Vagina (tissue), 2 donors: ENCODE data around the gene WNT2. TPM values are rescaled to one million over a fixed set of nuclear protein-coding genes. Genes with fewer than 3 reads are reported as not detected.

Source experiments
- DNase-seq, 2 donors: peaks; one replicate each; pipeline ENCODE4 v3.0.0-alpha.2; 2017; ENCODE audit errors: extremely low spot score in 2 of 2
- H3K27ac ChIP-seq: fragments of 200-600 bp; sonication (generic); one replicate; pipeline ENCODE4 v1.5.1; 2019
- H3K27me3 ChIP-seq: fragments of 200-600 bp; sonication (generic); one replicate; pipeline ENCODE4 v1.5.1; 2019
- H3K36me3 ChIP-seq, 2 donors: fragments of 200-600 bp; sonication (generic); one replicate each; pipeline ENCODE4 v1.5.1; 2017 to 2019
- H3K4me1 ChIP-seq: fragments of 200-600 bp; sonication (generic); one replicate; pipeline ENCODE4 v1.5.1; 2019
- H3K4me3 ChIP-seq, 2 donors: fragments of 200-600 bp; sonication (generic); 1 replicate in 1 of 2; 2 replicates in 1 of 2; pipeline ENCODE4 v1.5.1; 2016 to 2019
- H3K9me3 ChIP-seq: fragments of 200-600 bp; sonication (generic); one replicate; pipeline ENCODE4 v1.5.1; 2019
- POLR2A ChIP-seq, 2 donors: fragments of 450-650 bp; IDR thresholded peaks; one replicate each; pipeline ENCODE4 v1.6.1; 2017; ENCODE audit warnings: antibody characterized with exemption in 2 of 2, mild to moderate bottlenecking in 2 of 2, moderate library complexity in 2 of 2
- POLR2AphosphoS5 ChIP-seq, 2 donors: sonication (generic); formaldehyde crosslinking; IDR thresholded peaks; one replicate each; pipeline ENCODE4 v1.9.0; 2017; ENCODE audit warnings: antibody characterized with exemption in 2 of 2, mild to moderate bottlenecking in 2 of 2, low read depth in 1 of 2; ENCODE audit not compliant: insufficient read depth in 1 of 2
- intact Hi-C: fragments of 100-400 bp; cut with DNase I; formaldehyde crosslinking; loops from one replicate; pipeline ENCODE4 v1.15.1; 2023
- total RNA-seq: library from RNA; depleted of rRNA; stranded (reverse); fragments of >200 nt; gene quantifications from one replicate; pipeline ENCODE4 v1.2.3, GENCODE V29; 2016
- TF ChIP-seq, protein P1 (sequence below), 3 experiments: fragments of 450-650 bp in 2 of 3; fragments of 200-600 bp in 1 of 3; sonication (generic) in 1 of 3; IDR thresholded peaks; one replicate each; pipeline ENCODE4 v1.5.1; 2017 to 2019; ENCODE audit warnings: antibody characterized with exemption in 3 of 3, mild to moderate bottlenecking in 2 of 3, moderate library complexity in 2 of 3

Gene WNT2
- total RNA-seq, 1 donor from 2014 or later, result not detected

DNA sequence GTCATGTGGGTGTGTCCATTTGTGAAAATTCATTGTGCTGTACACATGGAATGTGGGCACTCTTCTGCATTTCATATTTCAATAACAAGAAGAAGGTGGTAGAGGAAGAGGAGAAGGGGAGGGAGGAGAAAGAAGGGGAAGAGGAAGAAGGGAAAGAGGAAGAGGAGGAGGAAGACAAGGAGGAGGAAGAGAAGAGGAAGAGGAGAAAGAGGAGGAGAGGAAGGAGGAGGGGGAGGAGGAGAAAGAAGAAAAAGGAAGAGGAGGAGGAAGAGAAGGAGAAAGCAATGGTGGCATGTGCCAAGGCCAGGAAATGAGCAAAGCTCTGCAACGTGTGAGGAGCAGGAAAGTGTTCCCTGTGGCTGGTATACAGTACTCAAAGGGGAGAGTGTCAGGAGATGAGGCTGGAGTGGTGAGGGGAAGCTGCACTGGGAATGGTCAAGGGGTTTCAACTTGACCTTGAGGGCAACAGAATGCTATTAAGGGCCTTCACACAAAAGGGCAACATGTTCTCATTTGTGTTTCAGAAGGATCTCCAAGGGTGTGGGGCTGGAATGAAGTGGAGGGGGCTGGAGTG is 40.5 kb downstream of the WNT2 start:
- H3K27ac ChIP-seq, result no peak overlapping the region
- intact Hi-C loops, result no loop called here
- H3K4me1 ChIP-seq, result no peaks in the 10 kb centered on the region
- no peaks in the 10 kb centered on the region for H3K9me3 ChIP-seq
- DNase-seq, result peak in 1 of 2 donors; percentile 58
- no peak overlapping the region for H3K4me3 ChIP-seq
- no peaks in the 10 kb centered on the region for H3K36me3 ChIP-seq
- no peaks in the 10 kb centered on the region for H3K27me3 ChIP-seq
- TF ChIP-seq, protein P1, sequence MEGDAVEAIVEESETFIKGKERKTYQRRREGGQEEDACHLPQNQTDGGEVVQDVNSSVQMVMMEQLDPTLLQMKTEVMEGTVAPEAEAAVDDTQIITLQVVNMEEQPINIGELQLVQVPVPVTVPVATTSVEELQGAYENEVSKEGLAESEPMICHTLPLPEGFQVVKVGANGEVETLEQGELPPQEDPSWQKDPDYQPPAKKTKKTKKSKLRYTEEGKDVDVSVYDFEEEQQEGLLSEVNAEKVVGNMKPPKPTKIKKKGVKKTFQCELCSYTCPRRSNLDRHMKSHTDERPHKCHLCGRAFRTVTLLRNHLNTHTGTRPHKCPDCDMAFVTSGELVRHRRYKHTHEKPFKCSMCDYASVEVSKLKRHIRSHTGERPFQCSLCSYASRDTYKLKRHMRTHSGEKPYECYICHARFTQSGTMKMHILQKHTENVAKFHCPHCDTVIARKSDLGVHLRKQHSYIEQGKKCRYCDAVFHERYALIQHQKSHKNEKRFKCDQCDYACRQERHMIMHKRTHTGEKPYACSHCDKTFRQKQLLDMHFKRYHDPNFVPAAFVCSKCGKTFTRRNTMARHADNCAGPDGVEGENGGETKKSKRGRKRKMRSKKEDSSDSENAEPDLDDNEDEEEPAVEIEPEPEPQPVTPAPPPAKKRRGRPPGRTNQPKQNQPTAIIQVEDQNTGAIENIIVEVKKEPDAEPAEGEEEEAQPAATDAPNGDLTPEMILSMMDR (IDR thresholded peaks at IDR 0.05), result no peak
- TF ChIP-seq POLR2A (IDR thresholded peaks at IDR 0.05), result no peak
- TF ChIP-seq POLR2AphosphoS5 (IDR thresholded peaks at IDR 0.05; ENCODE audit: insufficient read depth in 1 of 2, low read depth in 1 of 2), result no peak

DNA sequence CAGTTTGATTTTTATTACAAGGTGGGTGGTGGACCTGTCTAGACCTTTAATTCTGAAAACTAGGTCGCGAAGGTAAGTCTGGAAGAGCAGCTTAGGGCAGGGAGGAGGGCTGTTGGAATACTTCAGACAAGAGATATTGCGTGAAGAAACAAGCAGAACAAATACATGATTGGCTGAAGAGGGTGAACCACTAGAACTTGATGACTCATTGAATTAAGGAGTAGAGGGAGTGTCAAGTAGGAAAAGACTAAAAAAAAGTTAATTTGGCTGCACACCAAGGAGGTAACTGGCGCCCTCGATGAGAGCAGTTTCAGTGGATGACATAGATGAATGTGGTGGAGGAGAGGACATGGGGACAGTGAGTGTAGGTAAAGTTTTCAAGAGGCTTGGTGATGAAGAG is 41.3 kb downstream of the WNT2 start:
- Histone ChIP-seq H3K4me3 (no peak overlapping the region), H3K9me3 (no peaks in the 10 kb centered on the region), H3K4me1 (no peaks in the 10 kb centered on the region), H3K27me3 (no peaks in the 10 kb centered on the region), H3K27ac (no peak overlapping the region), H3K36me3 (no peaks in the 10 kb centered on the region)
- no peak for DNase-seq
- TF ChIP-seq, protein P1 (IDR thresholded peaks at IDR 0.05), result no peak
- TF ChIP-seq POLR2A (IDR thresholded peaks at IDR 0.05), result no peak
- no peak for TF ChIP-seq POLR2AphosphoS5 (IDR thresholded peaks at IDR 0.05; ENCODE audit: insufficient read depth in 1 of 2, low read depth in 1 of 2)
- intact Hi-C loops, result no loop called here

DNA sequence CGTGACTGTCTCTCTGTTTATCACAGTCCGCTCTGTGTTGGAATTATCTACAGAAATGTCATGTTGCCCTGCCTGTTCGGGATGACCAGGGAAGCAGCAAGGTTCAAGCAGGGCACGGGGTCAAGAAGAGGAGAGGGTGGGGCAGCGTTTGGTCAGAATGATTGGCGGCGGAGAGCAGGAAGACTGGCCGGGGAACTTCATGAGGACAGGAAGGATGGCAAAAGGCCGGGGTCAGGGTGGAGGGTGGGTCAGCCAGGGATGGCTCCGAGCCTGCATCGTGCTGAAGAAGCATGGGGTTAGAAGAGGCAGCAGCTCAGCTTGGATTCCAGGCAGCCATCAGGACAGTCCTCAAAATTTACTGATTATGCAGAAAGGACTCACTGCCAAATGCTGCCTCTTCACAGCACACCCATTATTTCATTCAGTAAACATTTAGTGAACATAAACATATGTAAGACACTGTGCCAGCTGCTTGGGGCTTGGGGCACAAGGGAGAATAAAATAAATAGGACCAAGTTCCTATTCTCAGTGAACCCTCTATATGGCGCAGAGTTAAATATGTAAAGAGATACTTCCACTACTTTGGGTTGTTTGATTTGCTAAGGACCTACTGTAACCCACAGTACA is 42.8 kb downstream of the WNT2 start:
- intact Hi-C loops, result no loop called here
- TF ChIP-seq POLR2AphosphoS5 (IDR thresholded peaks at IDR 0.05; ENCODE audit: insufficient read depth in 1 of 2, low read depth in 1 of 2), result no peak
- no peak for TF ChIP-seq POLR2A (IDR thresholded peaks at IDR 0.05)
- TF ChIP-seq, protein P1 (IDR thresholded peaks at IDR 0.05), result no peak

DNA sequence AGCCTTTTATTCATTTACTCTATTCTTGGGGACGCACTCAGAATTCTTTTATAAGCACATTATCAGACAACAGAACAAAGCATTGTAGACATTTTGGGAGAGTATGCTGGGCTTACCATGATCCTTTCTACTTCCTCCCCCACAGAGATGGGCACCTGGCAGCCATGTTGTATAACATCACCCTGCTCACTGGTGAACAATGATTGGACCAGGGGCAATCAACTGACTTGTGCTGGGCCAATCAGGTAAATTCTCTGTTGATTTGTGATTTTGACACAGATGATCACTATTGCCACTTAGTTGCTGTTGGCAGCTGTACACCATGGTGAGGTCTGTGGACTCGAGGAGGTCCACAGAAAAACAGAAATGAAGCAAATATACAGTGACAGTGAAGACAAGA is 43.7 kb downstream of the WNT2 start:
- H3K36me3 ChIP-seq, result no peaks in the 10 kb centered on the region
- H3K4me1 ChIP-seq, result no peaks in the 10 kb centered on the region
- H3K9me3 ChIP-seq, result no peaks in the 10 kb centered on the region
- H3K4me3 ChIP-seq, result no peak overlapping the region
- no peak overlapping the region for H3K27ac ChIP-seq
- no peak for DNase-seq
- intact Hi-C loops, result no loop called here
- TF ChIP-seq POLR2AphosphoS5 (IDR thresholded peaks at IDR 0.05; ENCODE audit: insufficient read depth in 1 of 2, low read depth in 1 of 2) (no peak), POLR2A (IDR thresholded peaks at IDR 0.05) (no peak)
- TF ChIP-seq, protein P1 (IDR thresholded peaks at IDR 0.05), result no peak
- no peaks in the 10 kb centered on the region for H3K27me3 ChIP-seq

More for the DNA sequence above, 42.8 kb downstream of the WNT2 start:
- no peak for DNase-seq
- Histone ChIP-seq H3K27ac (no peak overlapping the region), H3K4me1 (no peaks in the 10 kb centered on the region), H3K27me3 (no peaks in the 10 kb centered on the region), H3K9me3 (no peaks in the 10 kb centered on the region), H3K36me3 (no peaks in the 10 kb centered on the region), H3K4me3 (no peak overlapping the region)

DNA sequence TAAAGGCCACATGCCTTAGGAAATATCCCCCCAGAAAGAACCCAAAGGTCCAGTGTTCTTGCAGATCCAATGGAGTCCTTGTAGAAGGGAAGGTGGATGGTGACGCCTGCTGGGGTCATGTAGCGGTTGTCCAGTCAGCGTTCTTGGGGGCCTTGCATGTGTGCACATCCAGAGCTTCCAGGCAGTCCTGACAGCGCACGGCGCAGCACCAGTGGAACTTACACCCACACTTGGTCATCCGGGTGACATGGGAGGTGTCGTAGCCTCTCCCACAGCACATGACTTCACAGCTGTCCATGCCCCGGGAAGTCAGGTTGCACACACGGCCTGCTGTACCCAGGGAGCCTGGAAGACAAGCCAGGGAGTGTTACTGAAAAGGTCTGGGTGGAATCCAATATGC is 44.8 kb downstream of the WNT2 start:
- Histone ChIP-seq H3K4me3 (no peak overlapping the region), H3K27ac (no peak overlapping the region)
- no peak for DNase-seq

More for the DNA sequence above, 44.8 kb downstream of the WNT2 start:
- no peaks in the 10 kb centered on the region for H3K36me3 ChIP-seq
- H3K27me3 ChIP-seq, result no peaks in the 10 kb centered on the region
- intact Hi-C loops, result no loop called here
- H3K9me3 ChIP-seq, result no peaks in the 10 kb centered on the region
- H3K4me1 ChIP-seq, result no peaks in the 10 kb centered on the region
- TF ChIP-seq, protein P1 (IDR thresholded peaks at IDR 0.05), result no peak
- TF ChIP-seq POLR2A (IDR thresholded peaks at IDR 0.05), result no peak
- TF ChIP-seq POLR2AphosphoS5 (IDR thresholded peaks at IDR 0.05; ENCODE audit: insufficient read depth in 1 of 2, low read depth in 1 of 2), result no peak
